ACHN (cell line): Measurements from ENCODE around the gene ZNG1A.
"Not testable (repeated sequence)": the region's sequence is repeated elsewhere in the genome, so short reads cannot be mapped to it uniquely, and the experiment has no call there.

Experiments
- DNase-seq: peaks from one replicate; pipeline ENCODE4 v3.0.0-alpha.2; 2015
- in situ Hi-C: cut with HindIII; loops from 2 replicates; pipeline ENCODE4 v1.10.0; 2017; ENCODE audit warnings: low sequenced_read_pairs, low pct_ligation_motif_present, low pct_unique_long_range_greater_than_20kb

ZNG1A gene

DNA sequence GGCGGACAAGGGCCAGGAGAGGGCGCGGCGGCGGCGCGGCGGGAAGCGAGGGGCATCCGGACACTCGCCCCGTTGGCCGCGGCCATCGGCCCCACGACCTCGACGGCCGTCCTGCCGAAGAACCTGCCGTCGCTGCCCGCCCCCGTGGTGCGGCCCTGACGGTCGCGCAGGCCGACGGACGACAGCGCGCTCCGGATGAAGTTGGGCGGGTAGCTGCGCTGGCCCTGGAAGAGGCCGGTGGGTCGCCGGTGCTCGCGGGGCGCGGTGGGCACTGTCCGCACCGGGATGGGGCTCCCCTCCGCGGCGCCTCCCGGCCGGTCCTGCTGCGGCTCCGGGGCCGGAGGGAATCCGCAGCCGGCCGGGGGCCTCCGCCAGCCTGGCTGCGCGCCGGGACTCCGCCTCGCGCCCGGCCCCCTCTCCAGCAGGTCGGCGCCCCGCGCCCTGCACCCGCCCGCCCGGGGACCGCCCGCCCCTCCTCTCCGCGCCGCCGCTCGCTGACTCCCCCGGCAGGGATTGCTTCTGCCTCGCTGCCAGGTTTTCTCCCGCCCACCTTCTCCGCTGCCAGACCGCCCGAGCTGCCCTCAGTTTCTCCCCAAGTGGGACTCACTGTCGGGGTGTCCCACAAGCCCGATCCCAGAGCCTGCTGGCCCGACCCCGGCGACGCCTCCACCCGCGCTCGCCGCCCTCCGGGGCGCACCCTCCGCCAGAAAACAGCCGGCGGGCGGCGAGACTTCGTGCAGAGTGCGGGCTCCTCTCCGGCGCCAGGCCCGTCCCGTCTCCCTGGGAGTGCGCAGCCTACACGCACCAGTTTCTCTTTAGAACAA is 105.6 kb downstream of the ZNG1A start:
- in situ Hi-C loops, DNase-seq: not testable (repeated sequence)
